Liver (tissue), 9 donors: Measurements from ENCODE around the gene GRAMD1C. TPM values are rescaled to one million over a fixed set of nuclear protein-coding genes. Genes with fewer than 3 reads are reported as not detected.

Source experiments
- DNase-seq: peaks from one replicate; pipeline ENCODE4 v3.0.0-alpha.2; 2017; ENCODE audit warnings: low spot score
- H3K27ac ChIP-seq, 2 donors: one replicate each; pipeline ENCODE4 v1.7.0; 2013; ENCODE audit warnings: inconsistent platforms in 2 of 2, low read length in 2 of 2, control low read depth in 1 of 2, low read depth in 1 of 2, mild to moderate bottlenecking in 1 of 2
- H3K27me3 ChIP-seq, 4 donors: one replicate each; pipeline versions ENCODE4 v1.6.1 to v1.7.0; 2013; ENCODE audit warnings: low read length in 3 of 4, inconsistent platforms in 1 of 4, mild to moderate bottlenecking in 1 of 4, moderate library complexity in 1 of 4; ENCODE audit not compliant: control insufficient read depth in 4 of 4, insufficient read depth in 4 of 4
- H3K36me3 ChIP-seq, 4 donors: one replicate each; pipeline versions ENCODE4 v1.6.1 to v1.7.0; 2013; ENCODE audit warnings: low read length in 3 of 4, mild to moderate bottlenecking in 3 of 4, low read depth in 1 of 4, moderate library complexity in 1 of 4; ENCODE audit not compliant: control insufficient read depth in 4 of 4, insufficient read depth in 3 of 4
- H3K4me1 ChIP-seq, 4 donors: one replicate each; pipeline versions ENCODE4 v1.6.1 to v1.7.0; 2013; ENCODE audit warnings: low read length in 3 of 4, mild to moderate bottlenecking in 3 of 4, moderate library complexity in 1 of 4; ENCODE audit not compliant: control insufficient read depth in 4 of 4, insufficient read depth in 4 of 4
- H3K4me3 ChIP-seq, 3 donors: one replicate each; pipeline versions ENCODE4 v1.6.1 to v1.7.0; 2013; ENCODE audit warnings: low read length in 3 of 3, control low read depth in 1 of 3, low read depth in 1 of 3, mild to moderate bottlenecking in 1 of 3
- H3K9ac ChIP-seq, 2 donors: one replicate each; pipeline ENCODE4 v1.7.0; 2013; ENCODE audit warnings: low read length in 2 of 2, mild to moderate bottlenecking in 2 of 2, moderate library complexity in 2 of 2, control low read depth in 1 of 2, low read depth in 1 of 2
- H3K9me3 ChIP-seq, 4 donors: one replicate each; pipeline versions ENCODE4 v1.6.1 to v1.7.0; 2013; ENCODE audit warnings: low read length in 3 of 4; ENCODE audit not compliant: control insufficient read depth in 4 of 4
- EGR1 ChIP-seq, 2 donors: IDR thresholded peaks; 2 replicates each; pipeline ENCODE4 v1.6.1; 2016 to 2018; ENCODE audit warnings: antibody characterized with exemption in 2 of 2, low read depth in 2 of 2
- FOXA1 ChIP-seq: IDR thresholded peaks from 2 replicates; pipeline ENCODE4 v1.6.1; 2016; ENCODE audit warnings: antibody characterized with exemption
- FOXA2 ChIP-seq: IDR thresholded peaks from 2 replicates; pipeline ENCODE4 v1.6.1; 2016; ENCODE audit warnings: antibody characterized with exemption
- GABPA ChIP-seq, 2 donors: IDR thresholded peaks in 1 of 2; conservative IDR thresholded peaks in 1 of 2; 2 replicates each; pipeline ENCODE4 v1.6.1; 2016; ENCODE audit warnings: antibody characterized with exemption in 2 of 2, mild to moderate bottlenecking in 1 of 2, moderate library complexity in 1 of 2
- HNF4A ChIP-seq, 2 donors: conservative IDR thresholded peaks; 2 replicates each; pipeline ENCODE4 v1.6.1; 2016; ENCODE audit warnings: antibody characterized with exemption in 2 of 2, mild to moderate bottlenecking in 2 of 2
- HNF4G ChIP-seq: IDR thresholded peaks from 2 replicates; pipeline ENCODE4 v1.6.1; 2016; ENCODE audit warnings: antibody characterized with exemption
- JUND ChIP-seq, 2 donors: IDR thresholded peaks; 2 replicates each; pipeline ENCODE4 v1.6.1; 2016; ENCODE audit warnings: antibody characterized with exemption in 2 of 2
- MAX ChIP-seq: IDR thresholded peaks from 2 replicates; pipeline ENCODE4 v1.6.1; 2016; ENCODE audit warnings: antibody characterized with exemption
- NR2F2 ChIP-seq: IDR thresholded peaks from 2 replicates; pipeline ENCODE4 v1.6.1; 2016; ENCODE audit warnings: antibody characterized with exemption
- RAD21 ChIP-seq, 2 donors: IDR thresholded peaks; 2 replicates each; pipeline ENCODE4 v1.6.1; 2016; ENCODE audit warnings: antibody characterized with exemption in 2 of 2, mild to moderate bottlenecking in 2 of 2
- RXRA ChIP-seq, 2 donors: IDR thresholded peaks; 2 replicates each; pipeline ENCODE4 v1.6.1; 2017 to 2018; ENCODE audit warnings: antibody characterized with exemption in 2 of 2, mild to moderate bottlenecking in 1 of 2
- SP1 ChIP-seq: IDR thresholded peaks from 2 replicates; pipeline ENCODE4 v1.6.1; 2018; ENCODE audit warnings: antibody characterized with exemption, mild to moderate bottlenecking
- TAF1 ChIP-seq: conservative IDR thresholded peaks from 2 replicates; pipeline ENCODE4 v1.6.1; 2016; ENCODE audit warnings: antibody characterized with exemption, mild to moderate bottlenecking
- YY1 ChIP-seq: IDR thresholded peaks from 2 replicates; pipeline ENCODE4 v1.6.1; 2016; ENCODE audit warnings: antibody characterized with exemption, mild to moderate bottlenecking
- WGBS: extraction: QIAGEN DNeasy Blood & Tissue Kit; methylation state at CpG from one replicate; pipeline ENCODE4 v1.1.7; 2013; 5-methylcytosine and 5-hydroxymethylcytosine counted together
- polyA plus RNA-seq, 2 donors: library from polyadenylated mRNA; stranded (reverse) in 1 of 2; unstranded in 1 of 2; fragments of 200-250 nt in 1 of 2; fragments of >200 nt in 1 of 2; fragmentation: Nextera tagmentation in 1 of 2; extraction: Ambion mirVana in 1 of 2; gene quantifications; one replicate each; pipeline versions ENCODE4 v1.2.1 to v1.2.3, GENCODE V29; 2013 to 2015
- total RNA-seq, 2 donors: library from RNA; depleted of rRNA; stranded (reverse); fragments of >200 nt; gene quantifications; one replicate each; pipeline ENCODE4 v1.2.3, GENCODE V29; 2014
- TF ChIP-seq, protein P1 (sequence below): IDR thresholded peaks from 2 replicates; pipeline ENCODE4 v1.6.1; 2016; ENCODE audit warnings: antibody characterized with exemption
- TF ChIP-seq, protein P2 (sequence below): IDR thresholded peaks from 2 replicates; pipeline ENCODE4 v1.6.1; 2016; ENCODE audit warnings: antibody characterized with exemption
- TF ChIP-seq, protein P3 (sequence below): fragments of 150-350 bp; IDR thresholded peaks from 2 replicates; pipeline ENCODE4 v1.5.1; 2017; ENCODE audit warnings: improper control_type of control experiment, low read depth, low read length; ENCODE audit not compliant: missing input control
- TF ChIP-seq, protein P4 (sequence below): IDR thresholded peaks from 2 replicates; pipeline ENCODE4 v1.6.1; 2016; ENCODE audit warnings: antibody characterized with exemption, mild to moderate bottlenecking
- donor health status: healthy.
- donor health status: healthy.
- donor health status: healthy.
- donor health status: healthy.
- donor health status: healthy.

Gene GRAMD1C
- total and polyA plus RNA-seq, 4 donors, result 2.3 to 17.0 (median 6.2) TPM

- DNase-seq, result no peak
- H3K27ac ChIP-seq, result peak overlapping the region; percentile 86 to 89
- H3K4me3 ChIP-seq, result no peak overlapping the region
- H3K36me3 ChIP-seq, result no peaks in the 10 kb centered on the region
- H3K9ac ChIP-seq, result no peak overlapping the region
- WGBS, result 47% methylated on average over 6 of the region's 6 CpGs
- TF ChIP-seq HNF4A (conservative IDR thresholded peaks at IDR 0.05) (no peak), RAD21 (IDR thresholded peaks at IDR 0.05) (no peak), FOXA2 (no peak), JUND (IDR thresholded peaks at IDR 0.05) (no peak), FOXA1 (no peak)
- TF ChIP-seq, protein P1, sequence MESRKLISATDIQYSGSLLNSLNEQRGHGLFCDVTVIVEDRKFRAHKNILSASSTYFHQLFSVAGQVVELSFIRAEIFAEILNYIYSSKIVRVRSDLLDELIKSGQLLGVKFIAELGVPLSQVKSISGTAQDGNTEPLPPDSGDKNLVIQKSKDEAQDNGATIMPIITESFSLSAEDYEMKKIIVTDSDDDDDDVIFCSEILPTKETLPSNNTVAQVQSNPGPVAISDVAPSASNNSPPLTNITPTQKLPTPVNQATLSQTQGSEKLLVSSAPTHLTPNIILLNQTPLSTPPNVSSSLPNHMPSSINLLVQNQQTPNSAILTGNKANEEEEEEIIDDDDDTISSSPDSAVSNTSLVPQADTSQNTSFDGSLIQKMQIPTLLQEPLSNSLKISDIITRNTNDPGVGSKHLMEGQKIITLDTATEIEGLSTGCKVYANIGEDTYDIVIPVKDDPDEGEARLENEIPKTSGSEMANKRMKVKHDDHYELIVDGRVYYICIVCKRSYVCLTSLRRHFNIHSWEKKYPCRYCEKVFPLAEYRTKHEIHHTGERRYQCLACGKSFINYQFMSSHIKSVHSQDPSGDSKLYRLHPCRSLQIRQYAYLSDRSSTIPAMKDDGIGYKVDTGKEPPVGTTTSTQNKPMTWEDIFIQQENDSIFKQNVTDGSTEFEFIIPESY, result no peak
- TF ChIP-seq, protein P2, sequence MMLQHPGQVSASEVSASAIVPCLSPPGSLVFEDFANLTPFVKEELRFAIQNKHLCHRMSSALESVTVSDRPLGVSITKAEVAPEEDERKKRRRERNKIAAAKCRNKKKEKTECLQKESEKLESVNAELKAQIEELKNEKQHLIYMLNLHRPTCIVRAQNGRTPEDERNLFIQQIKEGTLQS, result no peak
- no peaks in the 10 kb centered on the region for H3K27me3 ChIP-seq
- peaks cover 0 to 13% (median 6%) of the 10 kb centered on the region in 4 donors for H3K4me1 ChIP-seq
- H3K9me3 ChIP-seq, result no peaks in the 10 kb centered on the region
These were observed 34.7 kb downstream of the GRAMD1C start for GRCh38 chr3:113873293-113873692.

GRCh38 chr3:113873814-113874526 is 35.4 kb downstream of the GRAMD1C start:
- DNase-seq, result no peak
- Histone ChIP-seq H3K4me1 (peaks cover 0 to 13% (median 6%) of the 10 kb centered on the region in 4 donors), H3K36me3 (no peaks in the 10 kb centered on the region), H3K27me3 (no peaks in the 10 kb centered on the region), H3K27ac (peak overlapping the region; percentile 86 to 89), H3K4me3 (peak overlapping the region in 1 of 3 donors; percentile 15), H3K9me3 (no peaks in the 10 kb centered on the region), H3K9ac (peak overlapping the region in 1 of 2 donors; percentile 68)
- WGBS, result 34% methylated on average over 4 of the region's 4 CpGs
- TF ChIP-seq GABPA (IDR thresholded peaks at IDR 0.05 in 1 of 2, conservative IDR thresholded peaks at IDR 0.05 in 1 of 2) (no peak), RXRA (IDR thresholded peaks at IDR 0.05) (peak; percentile 36 to 58), RAD21 (IDR thresholded peaks at IDR 0.05) (peak in 1 of 2 donors; percentile 10), YY1 (peak; percentile 56), NR2F2 (no peak), HNF4G (no peak), TAF1 (no peak), SP1 (peak; percentile 90), EGR1 (IDR thresholded peaks at IDR 0.05; ENCODE audit: low read depth in 2 of 2) (peak; percentile 52 to 81), FOXA1 (no peak), FOXA2 (peak; percentile 34), JUND (IDR thresholded peaks at IDR 0.05) (peak; percentile 27 to 52), MAX (peak; percentile 25), HNF4A (conservative IDR thresholded peaks at IDR 0.05) (peak; percentile 51 to 64)
- TF ChIP-seq, protein P1, result peak; percentile 50
- TF ChIP-seq, protein P2, result no peak
- TF ChIP-seq, protein P3, sequence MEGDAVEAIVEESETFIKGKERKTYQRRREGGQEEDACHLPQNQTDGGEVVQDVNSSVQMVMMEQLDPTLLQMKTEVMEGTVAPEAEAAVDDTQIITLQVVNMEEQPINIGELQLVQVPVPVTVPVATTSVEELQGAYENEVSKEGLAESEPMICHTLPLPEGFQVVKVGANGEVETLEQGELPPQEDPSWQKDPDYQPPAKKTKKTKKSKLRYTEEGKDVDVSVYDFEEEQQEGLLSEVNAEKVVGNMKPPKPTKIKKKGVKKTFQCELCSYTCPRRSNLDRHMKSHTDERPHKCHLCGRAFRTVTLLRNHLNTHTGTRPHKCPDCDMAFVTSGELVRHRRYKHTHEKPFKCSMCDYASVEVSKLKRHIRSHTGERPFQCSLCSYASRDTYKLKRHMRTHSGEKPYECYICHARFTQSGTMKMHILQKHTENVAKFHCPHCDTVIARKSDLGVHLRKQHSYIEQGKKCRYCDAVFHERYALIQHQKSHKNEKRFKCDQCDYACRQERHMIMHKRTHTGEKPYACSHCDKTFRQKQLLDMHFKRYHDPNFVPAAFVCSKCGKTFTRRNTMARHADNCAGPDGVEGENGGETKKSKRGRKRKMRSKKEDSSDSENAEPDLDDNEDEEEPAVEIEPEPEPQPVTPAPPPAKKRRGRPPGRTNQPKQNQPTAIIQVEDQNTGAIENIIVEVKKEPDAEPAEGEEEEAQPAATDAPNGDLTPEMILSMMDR, result no peak
- TF ChIP-seq, protein P4, sequence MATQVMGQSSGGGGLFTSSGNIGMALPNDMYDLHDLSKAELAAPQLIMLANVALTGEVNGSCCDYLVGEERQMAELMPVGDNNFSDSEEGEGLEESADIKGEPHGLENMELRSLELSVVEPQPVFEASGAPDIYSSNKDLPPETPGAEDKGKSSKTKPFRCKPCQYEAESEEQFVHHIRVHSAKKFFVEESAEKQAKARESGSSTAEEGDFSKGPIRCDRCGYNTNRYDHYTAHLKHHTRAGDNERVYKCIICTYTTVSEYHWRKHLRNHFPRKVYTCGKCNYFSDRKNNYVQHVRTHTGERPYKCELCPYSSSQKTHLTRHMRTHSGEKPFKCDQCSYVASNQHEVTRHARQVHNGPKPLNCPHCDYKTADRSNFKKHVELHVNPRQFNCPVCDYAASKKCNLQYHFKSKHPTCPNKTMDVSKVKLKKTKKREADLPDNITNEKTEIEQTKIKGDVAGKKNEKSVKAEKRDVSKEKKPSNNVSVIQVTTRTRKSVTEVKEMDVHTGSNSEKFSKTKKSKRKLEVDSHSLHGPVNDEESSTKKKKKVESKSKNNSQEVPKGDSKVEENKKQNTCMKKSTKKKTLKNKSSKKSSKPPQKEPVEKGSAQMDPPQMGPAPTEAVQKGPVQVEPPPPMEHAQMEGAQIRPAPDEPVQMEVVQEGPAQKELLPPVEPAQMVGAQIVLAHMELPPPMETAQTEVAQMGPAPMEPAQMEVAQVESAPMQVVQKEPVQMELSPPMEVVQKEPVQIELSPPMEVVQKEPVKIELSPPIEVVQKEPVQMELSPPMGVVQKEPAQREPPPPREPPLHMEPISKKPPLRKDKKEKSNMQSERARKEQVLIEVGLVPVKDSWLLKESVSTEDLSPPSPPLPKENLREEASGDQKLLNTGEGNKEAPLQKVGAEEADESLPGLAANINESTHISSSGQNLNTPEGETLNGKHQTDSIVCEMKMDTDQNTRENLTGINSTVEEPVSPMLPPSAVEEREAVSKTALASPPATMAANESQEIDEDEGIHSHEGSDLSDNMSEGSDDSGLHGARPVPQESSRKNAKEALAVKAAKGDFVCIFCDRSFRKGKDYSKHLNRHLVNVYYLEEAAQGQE, result peak; percentile 37
